GM18907 (cell line): Measurements from ENCODE around the gene TRIP10.
A peak's percentile ranks its signal among the peaks of the same experiment; 100 is the strongest.
"Not testable (repeated sequence)": the region's sequence is repeated elsewhere in the genome, so short reads cannot be mapped to it uniquely, and the experiment has no call there.

Experiments
- ATAC-seq: cut with Tn5 transposase; IDR thresholded peaks from one replicate; pipeline ENCODE4 v1.9.1; 2021; ENCODE audit warnings: mild to moderate bottlenecking, moderate library complexity; ENCODE audit not compliant: unreplicated experiment

The TRIP10 gene

GRCh38 chr19:6790194-6791128 lies 51.0 kb downstream of the TRIP10 start:
- ATAC-seq: no peak

DNA sequence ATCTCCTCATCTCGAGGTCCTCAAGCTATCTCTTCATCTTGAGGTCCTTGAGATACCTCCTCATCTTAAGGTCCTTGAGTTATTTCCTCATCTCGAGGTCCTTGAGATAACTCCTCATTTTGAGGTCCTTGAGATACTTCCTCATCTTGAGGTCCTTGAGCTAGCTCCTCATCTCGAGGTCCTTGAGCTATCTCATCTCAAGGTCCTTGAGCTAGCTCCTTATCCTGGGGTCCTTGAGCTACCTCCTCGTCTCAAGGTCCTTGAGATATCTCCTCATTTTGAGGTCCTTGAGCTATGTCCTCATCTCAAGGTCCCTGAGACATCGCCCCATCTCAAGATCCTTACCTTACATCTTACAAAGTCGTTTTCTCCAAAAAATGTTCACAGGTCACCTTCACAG lies 51.8 kb downstream of the TRIP10 start:
- ATAC-seq: no peak

GRCh38 chr19:6793411-6793810 lies 53.9 kb downstream of the TRIP10 start:
- ATAC-seq: no peak

GRCh38 chr19:6793973-6794372 lies 54.5 kb downstream of the TRIP10 start:
- ATAC-seq: no peak

GRCh38 chr19:6794686-6795431 lies 55.4 kb downstream of the TRIP10 start:
- ATAC-seq: no peak

GRCh38 chr19:6796278-6796677 lies 56.8 kb downstream of the TRIP10 start:
- no peak for ATAC-seq

DNA sequence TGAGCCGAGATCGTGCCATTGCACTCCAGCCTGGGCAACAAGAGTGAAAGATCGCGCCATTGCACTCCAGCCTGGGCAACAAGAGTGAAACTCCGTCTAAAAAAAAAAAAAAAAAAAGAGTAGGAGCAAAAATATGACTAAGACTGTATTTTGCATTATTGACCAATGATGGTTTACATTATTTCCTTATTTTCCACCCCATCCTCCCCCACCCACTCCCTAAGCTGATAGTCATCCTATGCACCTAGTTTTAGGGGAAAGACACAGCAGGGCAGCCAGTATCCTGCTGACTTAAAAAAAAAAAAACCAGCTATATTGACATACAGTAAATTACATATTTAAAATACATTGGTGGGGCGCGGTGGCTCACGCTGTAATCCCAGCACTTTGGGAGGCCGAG lies 58.2 kb downstream of the TRIP10 start:
- ATAC-seq: no peak

DNA sequence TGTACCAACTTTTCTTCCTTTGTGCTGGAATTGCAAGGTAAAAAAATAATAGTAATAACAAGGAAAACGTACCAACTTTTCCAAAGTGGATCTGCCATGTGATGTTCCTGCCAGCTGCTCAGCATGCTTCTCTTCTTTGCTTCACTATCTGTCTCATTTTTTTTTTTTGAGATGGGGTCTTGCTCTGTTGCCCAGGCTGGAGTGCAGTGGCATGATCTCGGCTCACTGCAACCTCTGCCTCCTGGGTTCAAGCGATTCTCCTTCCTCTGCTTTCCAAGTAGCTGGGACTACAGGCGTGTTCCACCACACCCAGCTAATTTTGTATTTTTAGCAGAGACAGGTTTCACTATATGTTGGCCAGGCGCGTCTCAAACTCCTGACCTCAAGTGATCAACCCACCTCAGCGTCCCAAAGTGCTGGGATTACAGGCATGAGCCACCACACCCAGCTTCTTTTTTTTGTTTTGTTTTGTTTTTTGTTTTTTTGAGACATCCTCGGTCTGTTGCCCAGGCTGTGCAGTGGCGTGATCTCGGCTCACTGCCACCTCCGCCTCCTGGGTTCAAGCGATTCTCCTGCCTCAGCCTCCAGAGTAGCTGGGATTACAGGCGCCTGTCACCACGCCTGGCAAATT lies 60.8 kb downstream of the TRIP10 start:
- ATAC-seq: not testable (repeated sequence)

DNA sequence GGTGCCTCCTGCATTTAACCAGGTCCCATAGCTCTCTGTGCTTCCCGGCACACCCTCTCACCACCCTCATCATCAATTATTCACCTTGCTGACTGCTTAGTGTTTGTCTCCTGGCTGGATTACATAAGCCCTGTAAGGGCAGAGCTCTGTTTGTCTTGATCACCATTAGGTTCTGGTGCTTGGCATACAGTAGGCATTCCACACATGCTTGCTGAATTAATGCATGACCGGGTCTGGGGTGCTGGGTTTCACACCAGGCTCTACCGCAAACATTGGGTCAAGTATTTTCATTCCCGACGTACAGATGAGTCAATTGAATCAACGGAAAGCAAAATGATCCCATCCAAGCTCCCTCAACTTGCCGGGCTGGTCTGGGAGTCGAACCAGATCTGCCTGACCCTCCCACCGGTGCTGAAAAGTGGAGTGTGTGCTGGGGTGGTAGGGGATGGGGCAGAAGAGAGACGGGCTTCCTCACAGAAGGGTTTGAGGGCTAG lies 61.6 kb downstream of the TRIP10 start:
- peak; percentile 1 for ATAC-seq
